ENCODE data around the gene CEP350. TPM values are rescaled to one million over a fixed set of nuclear protein-coding genes. Genes with fewer than 3 reads are reported as not detected.
"Not testable (repeated sequence)": the region's sequence is repeated elsewhere in the genome, so short reads cannot be mapped to it uniquely, and the experiment has no call there.

The CEP350 gene
- total RNA-seq, 2 experiments from 2014 or later, result 37.0 to 41.6 TPM

DNA sequence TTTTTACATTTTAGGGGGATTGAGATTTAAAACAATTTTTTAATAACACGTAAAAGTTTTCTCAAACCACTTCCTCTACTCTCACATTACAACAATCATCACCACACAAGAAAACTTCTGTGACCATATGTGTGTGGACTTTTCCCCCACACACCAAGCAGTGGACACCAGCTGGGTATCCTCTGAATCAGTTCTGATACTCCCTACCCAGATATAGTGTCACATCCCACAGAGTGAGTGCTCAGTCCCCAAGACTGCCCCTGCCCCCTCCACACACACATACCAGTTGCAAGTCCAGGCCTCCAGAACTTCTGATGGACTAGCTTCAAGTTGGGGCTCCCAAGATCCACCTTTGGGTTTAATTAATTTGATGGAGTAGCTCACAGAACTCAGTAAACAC is 146.8 kb downstream of the CEP350 start:
- POLR2A ChIA-PET, result interaction anchor here (0.6 kb wide), 1 partner anchor 34 kb away, joined by 3 read pairs; no protein-coding TSS in a partner anchor
- CTCF ChIA-PET, result no interaction called here

DNA sequence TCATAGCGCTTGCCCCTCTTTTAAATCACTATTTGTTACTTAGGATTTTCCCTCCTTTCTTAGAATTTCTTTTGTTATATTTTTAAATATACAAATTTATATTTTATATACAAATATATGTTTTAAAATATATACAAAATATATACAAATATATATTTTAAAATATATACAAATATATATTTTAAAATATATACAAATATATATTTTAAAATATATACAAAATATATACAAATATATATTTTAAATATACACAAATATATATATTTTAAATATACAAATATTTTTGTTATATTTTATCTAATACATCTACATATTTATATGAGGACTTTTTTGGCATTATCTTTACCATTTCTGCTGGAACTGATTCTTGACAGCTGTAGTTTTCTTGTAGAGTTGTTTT is 149.2 kb downstream of the CEP350 start:
- ChIA-PET POLR2A (no interaction called here), CTCF (no interaction called here)

DNA sequence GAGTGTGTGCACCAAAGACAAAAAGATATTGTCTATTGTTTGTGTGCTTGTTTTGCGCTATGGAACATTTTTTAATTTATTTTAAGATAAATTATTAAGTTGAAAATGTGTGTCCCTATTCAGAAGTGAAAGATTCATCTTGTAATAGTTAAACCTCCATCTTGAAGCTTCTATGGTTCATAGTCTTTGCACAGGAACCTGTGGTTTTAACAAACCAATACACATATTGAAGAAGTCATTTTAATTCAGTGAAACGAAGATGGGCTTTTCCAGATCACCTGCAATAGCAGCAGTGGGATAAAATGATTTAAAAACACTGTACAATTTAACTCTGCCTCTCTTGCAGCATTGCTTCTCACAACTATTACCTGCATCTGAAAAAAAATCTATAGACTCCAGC is 157.5 kb downstream of the CEP350 start:
- ChIA-PET POLR2A (no interaction called here), CTCF (no interaction called here)

DNA sequence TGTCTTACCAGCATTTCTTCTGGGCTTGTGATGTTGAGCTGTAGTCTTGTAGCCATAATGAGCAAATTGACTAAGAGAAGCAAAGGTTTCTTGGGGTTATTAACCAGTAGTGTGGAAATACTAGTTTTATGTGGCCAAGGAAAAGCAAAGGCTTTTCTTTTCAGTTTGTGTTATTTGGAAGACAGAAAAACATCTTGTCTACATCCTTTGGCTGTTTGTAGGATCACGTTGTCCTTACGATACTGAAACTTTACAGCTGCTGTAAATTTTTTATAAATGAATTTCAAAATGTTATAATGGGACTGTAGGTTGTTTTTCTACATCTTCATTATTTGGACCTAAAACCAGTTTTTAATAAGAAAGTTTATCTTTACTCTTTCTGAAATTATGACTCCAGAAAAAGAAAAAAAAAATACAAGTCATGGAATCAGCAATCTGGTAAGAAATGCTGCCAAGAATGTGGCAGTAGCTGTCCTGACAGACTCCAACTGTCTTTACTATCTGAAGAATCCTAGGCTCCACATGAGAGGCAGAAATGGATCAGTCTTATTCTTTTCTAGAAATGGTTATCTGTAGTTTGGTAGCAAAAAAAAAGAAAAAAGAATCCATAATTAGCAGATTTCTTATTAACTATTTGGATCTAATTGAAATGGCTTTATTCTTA is 158.5 kb downstream of the CEP350 start:
- ChIA-PET CTCF (no interaction called here), POLR2A (no interaction called here)

DNA sequence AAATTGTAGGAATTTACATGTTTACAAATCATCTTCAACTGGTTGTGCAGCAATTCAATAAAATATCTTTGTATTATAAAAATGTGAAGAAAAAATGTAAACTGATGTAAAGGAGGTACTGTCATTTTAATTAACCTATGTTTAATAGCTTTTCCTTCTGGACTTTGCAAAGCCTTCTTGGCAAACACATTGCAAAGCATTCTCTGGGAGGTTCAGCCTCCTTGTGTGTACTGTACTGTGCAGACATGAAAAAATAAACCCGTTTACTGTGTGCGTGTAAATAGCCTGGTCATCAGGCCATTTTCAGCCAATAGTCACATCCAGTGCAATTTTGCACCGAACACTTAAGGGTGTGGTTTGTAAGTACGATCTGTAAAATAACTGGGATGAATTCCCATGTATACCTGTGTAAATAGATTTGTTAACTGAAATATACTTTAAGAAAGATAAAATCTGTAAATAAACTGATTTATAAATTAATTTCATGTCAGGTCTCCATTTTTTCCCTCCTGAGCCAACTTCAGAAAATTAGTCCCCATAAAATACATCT is 159.9 kb downstream of the CEP350 start:
- CTCF ChIA-PET, result no interaction called here
- POLR2A ChIA-PET, result no interaction called here

DNA sequence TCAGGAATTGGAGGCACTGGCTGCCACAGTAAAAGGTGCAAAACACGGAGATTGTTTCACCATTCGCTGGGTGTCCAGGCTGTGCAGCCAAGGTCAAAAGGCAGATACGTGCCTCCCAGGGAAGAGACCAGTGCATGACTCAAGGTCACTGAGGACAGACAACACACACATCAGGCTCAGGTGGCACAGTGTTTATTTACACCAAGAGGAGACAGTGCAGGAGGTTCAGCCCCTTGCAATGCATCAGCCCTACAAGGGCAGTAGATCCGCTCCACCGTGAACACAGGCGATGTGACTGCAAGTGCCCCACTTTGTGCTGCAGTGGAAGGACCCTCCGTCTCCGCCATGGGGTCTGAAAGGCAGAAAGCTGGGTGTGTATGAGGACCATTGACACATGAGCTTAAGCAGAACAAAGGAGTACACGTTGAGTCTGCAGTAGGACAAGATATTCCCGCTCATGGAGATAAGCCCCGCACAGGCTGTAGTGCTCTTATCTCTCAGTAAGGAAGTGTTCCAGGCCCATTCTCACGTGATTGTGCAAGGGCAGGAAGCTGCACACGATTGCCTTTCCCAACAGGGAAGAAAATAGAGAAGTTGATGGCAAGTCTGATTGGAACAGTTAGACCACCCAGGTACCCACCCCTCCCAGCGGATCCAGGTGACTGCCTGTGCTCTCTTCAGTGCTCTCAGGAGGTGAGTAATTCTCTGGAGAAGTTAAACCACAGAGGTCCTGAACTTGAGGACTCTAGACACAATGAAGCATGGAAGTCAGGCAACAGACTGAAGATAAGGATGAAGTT is 162.6 kb downstream of the CEP350 start:
- POLR2A ChIA-PET, result no interaction called here
- CTCF ChIA-PET, result interaction anchor here (1.0 kb wide), 1 partner anchor 62 kb away, joined by 4 read pairs; no protein-coding TSS in a partner anchor

DNA sequence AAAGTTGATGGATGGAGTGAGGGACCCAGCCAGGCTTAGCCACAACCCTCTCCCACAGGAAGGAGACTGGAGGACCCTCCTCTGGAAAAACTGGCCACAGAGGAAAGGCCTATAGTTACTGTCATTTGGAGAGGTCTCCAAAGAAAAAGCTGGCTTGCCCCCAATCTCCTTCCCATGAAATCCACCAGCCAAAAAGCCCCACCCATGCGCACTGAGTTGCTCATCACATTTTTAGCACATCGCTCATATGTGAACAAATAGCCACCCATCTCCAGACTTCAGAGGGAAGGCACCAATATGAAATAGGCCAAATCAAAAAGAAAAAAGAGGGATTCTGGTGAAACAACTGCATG is 163.1 kb downstream of the CEP350 start:
- CTCF ChIA-PET, result no interaction called here
- POLR2A ChIA-PET, result no interaction called here

DNA sequence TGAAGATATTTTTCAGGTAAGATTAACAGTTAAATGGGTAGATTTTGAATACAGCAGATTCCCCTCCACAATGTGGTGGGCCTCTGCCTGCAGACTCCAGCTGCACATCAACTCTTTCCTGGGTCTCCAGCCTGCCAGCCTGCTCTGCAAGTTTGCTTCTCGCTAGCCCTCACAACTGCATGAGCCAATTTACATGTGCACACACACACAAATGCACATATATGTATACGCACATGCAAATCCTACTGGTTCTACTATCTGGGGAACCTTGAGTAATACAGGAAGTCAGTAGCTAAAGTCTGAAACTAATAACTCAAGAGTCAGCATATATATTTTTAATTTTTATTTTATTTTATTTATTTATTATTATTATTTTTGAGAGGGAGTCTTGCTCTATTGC is 165.2 kb downstream of the CEP350 start:
- CTCF ChIA-PET, result interaction anchor here (0.7 kb wide), 1 partner anchor 253 kb away, joined by 3 read pairs; no protein-coding TSS in a partner anchor

DNA sequence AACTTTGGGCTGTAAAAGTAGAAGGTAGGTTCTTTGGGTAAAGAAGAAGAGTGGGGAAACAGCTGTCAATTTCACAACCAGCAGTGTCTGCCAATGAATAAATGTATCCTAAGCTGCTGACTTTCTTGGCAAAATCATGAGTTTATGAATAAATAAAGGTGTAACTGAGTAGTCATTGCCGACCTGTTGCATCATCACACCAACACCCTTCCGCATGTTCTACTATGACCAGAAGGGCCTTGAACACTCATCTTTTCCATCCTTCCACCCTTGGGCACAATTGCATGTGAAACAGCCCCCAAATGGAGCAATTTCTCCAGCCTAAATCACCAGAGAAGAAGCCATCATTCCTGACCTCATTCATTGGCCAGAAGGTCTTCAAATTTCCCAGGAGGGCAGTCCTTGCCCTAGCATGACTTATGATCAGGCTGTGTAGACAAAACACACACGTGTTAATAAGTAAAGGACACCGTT is 168.9 kb downstream of the CEP350 start:
- POLR2A ChIA-PET, result no interaction called here
- CTCF ChIA-PET, result no interaction called here

More for the DNA sequence above, 165.2 kb downstream of the CEP350 start:
- POLR2A ChIA-PET, result interaction anchor here (0.6 kb wide), 1 partner anchor 35 kb away, joined by 14 read pairs; no protein-coding TSS in a partner anchor

DNA sequence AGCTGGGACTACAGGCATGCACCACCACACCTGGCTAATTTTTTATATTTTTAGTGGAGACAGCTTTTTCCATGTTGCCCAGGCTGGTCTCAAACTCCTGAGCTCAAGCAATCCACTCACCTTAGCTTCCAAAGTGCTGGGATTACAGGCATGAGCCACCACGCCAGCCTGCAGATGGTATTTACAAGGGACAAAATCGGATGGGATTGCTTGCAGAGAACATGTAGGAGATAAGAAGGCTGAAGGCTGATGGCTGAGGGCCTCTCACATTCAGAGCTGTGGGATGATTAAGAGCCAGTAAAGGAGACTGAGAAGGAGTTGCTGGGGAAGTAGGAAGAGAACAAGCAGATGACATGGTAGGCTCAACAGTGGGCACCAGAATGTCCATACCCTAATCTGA is 176.0 kb downstream of the CEP350 start:
- ChIA-PET POLR2A (no interaction called here), CTCF (no interaction called here)

DNA sequence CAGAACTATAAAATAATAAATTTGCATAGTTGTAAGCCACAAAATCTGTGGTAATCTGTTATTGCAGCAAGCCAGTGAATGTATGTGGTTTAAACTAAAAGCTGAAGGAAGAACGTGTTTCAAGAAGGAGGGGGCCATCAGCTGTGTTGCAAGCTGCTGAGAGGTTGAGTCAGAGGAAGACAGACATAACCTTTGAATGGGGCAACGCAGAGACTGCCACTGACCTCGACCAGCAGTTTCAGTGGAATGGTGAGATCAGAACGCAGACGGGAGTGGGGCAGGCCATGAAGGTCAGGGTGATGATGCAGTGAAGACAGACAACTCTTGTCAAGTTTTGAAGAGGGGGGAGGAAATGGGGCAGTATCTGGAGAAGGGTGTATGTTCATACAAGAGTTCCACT is 176.9 kb downstream of the CEP350 start:
- POLR2A ChIA-PET, result no interaction called here
- CTCF ChIA-PET, result no interaction called here

DNA sequence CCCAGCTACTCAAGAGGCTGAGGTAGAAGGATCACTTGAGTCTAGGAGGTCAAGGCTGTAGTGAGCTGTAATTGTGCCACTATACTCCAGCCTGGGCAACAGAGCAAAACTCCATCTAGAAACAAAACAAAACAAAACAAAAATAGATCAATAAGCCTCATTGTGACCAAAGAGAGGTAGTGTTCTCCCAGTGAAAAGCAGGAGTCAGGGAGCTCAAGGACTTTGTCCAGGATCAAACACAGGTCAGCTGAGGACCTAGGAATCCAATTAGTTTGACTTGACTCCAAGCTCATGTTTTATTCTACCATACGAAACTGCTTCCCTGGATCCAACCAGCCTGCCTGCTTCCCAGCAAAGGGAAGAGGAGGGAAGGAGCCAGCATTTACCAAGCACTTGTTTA is 178.6 kb downstream of the CEP350 start:
- ChIA-PET POLR2A (no interaction called here), CTCF (no interaction called here)

DNA sequence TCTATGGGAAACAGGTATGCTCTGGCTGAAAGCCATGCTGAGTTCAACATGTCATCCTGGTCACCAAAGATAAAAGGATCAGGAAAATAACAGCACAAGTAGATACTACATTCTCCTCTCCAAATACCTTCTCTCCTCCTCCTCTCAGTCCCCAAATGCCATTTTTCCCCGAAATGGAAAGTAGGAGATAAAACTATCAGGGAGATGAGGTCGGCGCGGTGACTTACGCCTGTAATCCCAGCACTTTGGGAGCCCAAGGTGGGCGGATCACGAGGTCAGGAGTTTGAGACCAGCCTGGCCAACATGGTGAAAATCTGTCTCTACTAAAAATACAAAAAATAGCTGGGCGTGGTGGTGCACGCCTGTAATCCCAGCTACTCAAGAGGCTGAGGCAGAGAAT is 179.1 kb downstream of the CEP350 start:
- POLR2A ChIA-PET, CTCF ChIA-PET: not testable (repeated sequence)

DNA sequence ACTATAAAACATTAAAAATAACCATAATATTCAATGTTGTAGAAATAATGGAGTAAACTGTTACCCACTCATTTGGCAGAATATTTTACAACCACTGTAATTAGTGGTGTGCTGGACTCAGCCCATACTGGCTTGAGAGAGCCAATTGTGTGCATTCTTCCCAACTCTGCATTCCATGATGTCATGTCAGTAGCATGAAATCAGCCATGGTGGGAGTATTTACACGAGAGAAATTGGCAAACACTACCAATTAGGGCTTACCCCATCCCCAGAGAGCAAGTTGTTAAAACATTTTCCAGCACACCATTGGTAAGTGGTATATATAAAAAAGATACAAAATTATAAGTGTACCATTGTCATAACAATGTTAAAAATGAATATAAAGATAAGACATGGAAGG is 180.9 kb downstream of the CEP350 start:
- CTCF ChIA-PET, result no interaction called here
- POLR2A ChIA-PET, result no interaction called here

DNA sequence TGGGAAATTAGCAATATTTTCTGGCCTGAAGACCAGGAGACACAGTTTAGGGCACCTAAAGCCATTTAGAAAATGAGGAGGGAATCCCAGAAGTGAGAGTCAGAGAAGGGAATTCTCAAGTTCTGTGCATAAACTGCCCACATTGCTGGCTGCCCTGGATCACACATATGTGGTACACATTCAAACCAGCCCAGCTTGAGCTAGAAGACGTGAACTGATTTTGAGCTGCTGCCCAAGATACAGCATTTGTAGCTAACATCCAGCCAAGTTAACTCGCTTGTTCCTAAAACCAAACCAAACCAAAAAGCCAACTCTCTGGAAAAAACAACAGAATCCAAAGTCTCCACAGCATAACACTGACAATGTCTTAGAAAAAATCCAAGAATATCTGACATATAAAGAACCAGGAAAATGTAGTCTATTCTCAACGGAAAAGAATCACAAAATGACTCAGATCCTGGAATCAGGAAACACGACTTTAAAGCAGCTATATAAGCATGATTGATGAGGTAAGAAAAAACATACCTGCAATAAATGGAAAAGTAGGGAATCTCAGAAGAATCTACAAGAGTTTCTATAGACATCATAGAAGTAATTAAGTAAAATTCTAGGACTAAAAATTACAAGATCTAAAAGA is 181.8 kb downstream of the CEP350 start:
- POLR2A ChIA-PET, result interaction anchor here (0.7 kb wide), 1 partner anchor 381 kb away, joined by 4 read pairs; no protein-coding TSS in a partner anchor
- CTCF ChIA-PET, result no interaction called here

DNA sequence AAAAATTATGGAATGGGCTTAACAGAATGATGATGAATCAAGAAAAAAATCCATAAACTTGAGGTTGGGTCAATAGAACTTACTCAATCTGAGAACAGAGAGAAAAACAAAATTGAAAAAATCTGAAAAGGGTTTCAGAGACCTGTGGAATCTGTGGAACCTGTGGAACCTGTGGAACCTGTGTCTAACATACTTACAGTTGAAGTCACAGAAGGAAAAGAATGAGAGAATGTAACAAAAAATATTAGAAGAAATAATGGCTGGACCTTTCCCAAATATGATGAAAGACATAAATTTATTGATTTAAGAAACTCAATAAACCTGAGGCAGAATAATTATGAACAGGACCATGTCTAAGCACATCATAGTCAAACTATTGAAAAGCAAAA is 182.4 kb downstream of the CEP350 start:
- ChIA-PET POLR2A (no interaction called here), CTCF (no interaction called here)

DNA sequence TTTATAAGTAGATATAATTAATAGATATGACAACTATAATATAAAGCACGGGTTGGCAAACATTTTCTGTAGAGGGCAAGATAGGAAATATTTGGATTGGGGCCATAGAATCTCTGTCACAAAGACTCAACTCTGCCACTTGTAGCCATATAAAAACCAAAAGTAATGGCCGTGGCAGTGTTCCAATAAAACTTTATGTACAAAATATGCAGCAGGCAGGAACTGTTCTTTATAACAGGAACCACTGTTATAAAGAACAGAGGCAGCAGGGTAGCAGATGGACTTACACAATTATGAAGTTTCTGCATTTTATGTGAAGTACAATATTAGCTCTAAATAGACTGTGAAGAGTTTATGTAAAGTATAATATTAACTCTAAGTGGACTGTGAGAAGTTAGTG is 183.2 kb downstream of the CEP350 start:
- CTCF ChIA-PET, result no interaction called here
- POLR2A ChIA-PET, result no interaction called here

DNA sequence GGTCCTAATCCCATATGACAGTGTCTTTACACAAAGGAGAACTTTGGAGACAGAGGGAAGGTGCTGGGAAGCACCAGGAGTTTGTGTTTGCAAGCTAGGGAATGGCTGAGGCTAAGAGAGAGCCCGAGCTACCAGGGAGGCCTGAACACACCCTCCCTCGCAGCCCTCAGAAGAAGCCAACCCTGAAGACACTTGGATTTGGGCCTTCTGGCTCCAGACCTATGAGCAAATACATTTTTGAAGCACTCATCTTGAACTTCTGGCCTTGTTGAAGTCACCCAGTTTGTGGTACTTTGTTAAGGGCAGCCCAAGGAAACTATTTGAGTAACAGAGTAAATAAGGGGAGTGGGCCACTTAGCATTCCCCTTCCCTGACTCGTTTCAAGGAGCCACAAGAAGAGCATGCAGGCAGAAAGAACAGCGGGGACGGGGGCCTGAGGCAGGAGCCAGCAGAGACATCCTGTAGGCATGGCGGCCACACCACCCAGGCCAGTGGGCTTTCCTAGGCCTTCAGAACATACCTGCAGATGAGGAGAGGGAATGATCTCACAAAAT is 186.8 kb downstream of the CEP350 start:
- POLR2A ChIA-PET, result no interaction called here

DNA sequence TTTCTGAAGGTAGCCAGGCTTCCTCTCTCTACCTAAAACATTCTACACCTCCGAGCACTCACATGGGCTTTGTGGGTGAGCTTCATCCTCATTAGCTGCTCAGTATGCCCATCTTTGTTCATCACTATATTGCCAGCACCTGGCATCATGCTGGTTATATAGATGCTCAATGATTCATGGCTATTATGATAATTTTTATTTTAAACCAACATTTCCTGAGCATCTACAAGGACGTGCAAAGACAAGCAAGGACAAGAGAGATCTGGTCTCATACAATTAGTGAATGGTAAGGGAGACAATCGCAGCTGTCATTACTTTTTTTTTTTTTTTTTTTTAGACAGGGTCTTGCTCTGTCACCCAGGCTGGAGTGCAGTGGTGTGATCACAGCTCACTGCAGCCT is 188.7 kb downstream of the CEP350 start:
- POLR2A ChIA-PET, result no interaction called here
- CTCF ChIA-PET, result no interaction called here

More for the DNA sequence above, 186.8 kb downstream of the CEP350 start:
- CTCF ChIA-PET, result no interaction called here

DNA sequence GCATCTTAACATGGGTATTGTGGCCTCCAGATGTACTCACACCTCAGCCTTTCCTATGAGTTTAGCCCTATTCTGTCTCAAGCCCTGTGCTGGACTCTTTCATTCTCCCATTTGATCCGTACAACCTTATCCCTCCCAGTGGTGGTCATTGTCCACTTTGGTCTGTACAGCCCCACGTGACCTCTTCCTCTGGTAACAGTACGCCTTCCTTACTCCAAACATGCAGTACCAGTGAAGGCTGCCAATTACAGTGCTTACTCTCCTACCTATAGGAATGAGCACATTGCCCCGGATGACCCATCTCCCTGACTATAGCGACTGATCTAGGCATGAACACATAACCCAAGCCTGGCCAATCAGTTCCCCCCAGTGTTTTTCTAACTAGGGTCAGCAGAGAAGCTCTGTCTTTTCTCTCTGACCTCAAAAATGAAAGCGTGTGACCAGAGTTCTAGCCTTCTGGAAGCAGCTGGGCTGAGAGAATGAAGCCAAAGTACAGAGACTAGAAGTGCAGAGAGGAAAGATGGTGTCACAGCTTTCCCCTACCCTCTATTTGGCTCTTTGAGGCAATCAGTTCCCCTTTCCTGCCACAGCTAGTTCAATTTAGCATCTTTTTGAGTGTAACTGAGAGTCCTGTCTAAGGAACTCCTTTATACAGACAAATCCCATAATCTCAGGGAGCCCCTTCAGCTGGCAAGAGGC is 190.2 kb downstream of the CEP350 start:
- POLR2A ChIA-PET, result no interaction called here
- CTCF ChIA-PET, result interaction anchor here (1.1 kb wide), 1 partner anchor 15 kb away, joined by 3 read pairs; no protein-coding TSS in a partner anchor
